ENCODE measurements around the gene SNX4. TPM values are rescaled to one million over a fixed set of nuclear protein-coding genes. Genes with fewer than 3 reads are reported as not detected.

The SNX4 gene
- total RNA-seq, 1 experiment from 2014 or later = 23.2 TPM

- TF ChIP-seq FOXP4 (CRISPR knock-in tag; IDR thresholded peaks at IDR 0.05) (no peak), SOX15 (CRISPR knock-in tag; IDR thresholded peaks at IDR 0.05) (no peak), ESRRA (CRISPR knock-in tag; IDR thresholded peaks at IDR 0.05; ENCODE audit: borderline replicate concordance) (no peak), CREB1 (CRISPR knock-in tag; IDR thresholded peaks at IDR 0.05) (no peak), ETV6 (CRISPR knock-in tag; IDR thresholded peaks at IDR 0.05) (no peak), SMAD3 (CRISPR knock-in tag; IDR thresholded peaks at IDR 0.05; ENCODE audit: borderline replicate concordance) (no peak), E2F1 (CRISPR knock-in tag; IDR thresholded peaks at IDR 0.05) (no peak), ELF4 (CRISPR knock-in tag; IDR thresholded peaks at IDR 0.05; ENCODE audit: low read depth) (no peak), NFYB (CRISPR knock-in tag; conservative IDR thresholded peaks at IDR 0.05; ENCODE audit: low read depth) (no peak), OVOL2 (CRISPR knock-in tag; IDR thresholded peaks at IDR 0.05; ENCODE audit: borderline replicate concordance) (no peak), CREM (CRISPR knock-in tag; IDR thresholded peaks at IDR 0.05) (no peak)
- DNase-seq (ENCODE audit: low spot score) (no peak), ATAC-seq (no peak)
- H3K27me3 Mint-ChIP-seq (ENCODE audit: low read depth) = no peaks in the 10 kb centered on the region; the same call in 1 of the 2 replicates
- peaks cover 9% of the 10 kb centered on the region for H3K9me3 Mint-ChIP-seq
- H3K4me3 Mint-ChIP-seq = no peak overlapping the region
- no peak overlapping the region for H3K27ac Mint-ChIP-seq
- POLR2A ChIA-PET = no interaction called here
- no peaks in the 10 kb centered on the region for H3K4me1 Mint-ChIP-seq
- no peaks in the 10 kb centered on the region for H3K36me3 Mint-ChIP-seq
- CTCF ChIA-PET = interaction anchor here (0.6 kb wide), 1 partner anchor 15 kb away, joined by 3 read pairs; no protein-coding TSS in a partner anchor
Observed at GRCh38 chr3:125416235-125416634, 103.8 kb downstream of the SNX4 start.

GRCh38 chr3:125414669-125415068, 105.3 kb downstream of the SNX4 start:
- no peak overlapping the region for H3K27ac Mint-ChIP-seq
- DNase-seq (ENCODE audit: low spot score) (no peak), ATAC-seq (no peak)
- H3K4me1 Mint-ChIP-seq = no peaks in the 10 kb centered on the region
- no peak overlapping the region for H3K4me3 Mint-ChIP-seq
- no peaks in the 10 kb centered on the region; the same call in 1 of the 2 replicates for H3K27me3 Mint-ChIP-seq (ENCODE audit: low read depth)
- H3K9me3 Mint-ChIP-seq = peaks cover 6% of the 10 kb centered on the region
- CTCF ChIA-PET = interaction anchor here (0.5 to 1.5 kb wide), 3 partner anchors 11 to 502 kb away, joined by 3 to 5 read pairs (median 4); no protein-coding TSS in a partner anchor
- POLR2A ChIA-PET = no interaction called here
- H3K36me3 Mint-ChIP-seq = no peaks in the 10 kb centered on the region
- no peak for TF ChIP-seq TEAD1 (CRISPR knock-in tag; IDR thresholded peaks at IDR 0.05)
- TF ChIP-seq ZNF416 (CRISPR knock-in tag; IDR thresholded peaks at IDR 0.05) = no peak
- TF ChIP-seq STAT6 (CRISPR knock-in tag; conservative IDR thresholded peaks at IDR 0.05; ENCODE audit: low read depth) = no peak
- TF ChIP-seq OVOL2 (CRISPR knock-in tag; IDR thresholded peaks at IDR 0.05; ENCODE audit: borderline replicate concordance) = no peak
- no peak for TF ChIP-seq ESRRA (CRISPR knock-in tag; IDR thresholded peaks at IDR 0.05; ENCODE audit: borderline replicate concordance)
- no peak for TF ChIP-seq ATF3 (CRISPR knock-in tag; conservative IDR thresholded peaks at IDR 0.05)
- TF ChIP-seq NFE2L1 (CRISPR knock-in tag; IDR thresholded peaks at IDR 0.05) = no peak
- no peak for TF ChIP-seq ZBTB43 (CRISPR knock-in tag; IDR thresholded peaks at IDR 0.05)
- TF ChIP-seq MYBL2 (CRISPR knock-in tag; IDR thresholded peaks at IDR 0.05) = no peak
- no peak for TF ChIP-seq USF1 (CRISPR knock-in tag; IDR thresholded peaks at IDR 0.05)
- no peak for TF ChIP-seq PREB (CRISPR knock-in tag; IDR thresholded peaks at IDR 0.05; ENCODE audit: borderline replicate concordance)
- no peak for TF ChIP-seq ZNF317 (CRISPR knock-in tag; IDR thresholded peaks at IDR 0.05; ENCODE audit: borderline replicate concordance, low read depth)
- TF ChIP-seq CREB1 (CRISPR knock-in tag; IDR thresholded peaks at IDR 0.05) = no peak
- no peak for TF ChIP-seq EMX1 (CRISPR knock-in tag; IDR thresholded peaks at IDR 0.05)
- no peak for TF ChIP-seq TP53 (CRISPR knock-in tag; IDR thresholded peaks at IDR 0.05)
- TF ChIP-seq NFYB (CRISPR knock-in tag; conservative IDR thresholded peaks at IDR 0.05; ENCODE audit: low read depth) = no peak
- TF ChIP-seq FOXK1 (CRISPR knock-in tag; IDR thresholded peaks at IDR 0.05) = no peak
- no peak for TF ChIP-seq CTCF (IDR thresholded peaks at IDR 0.05)

All from WTC11 (cell line).